HCT116 (cell line): ENCODE measurements around the gene ATF6B.

ENCODE experiments used
- ATF3 ChIP-seq: IDR thresholded peaks from 2 replicates; pipeline ENCODE4 v1.6.1; 2012
- CEBPB ChIP-seq: IDR thresholded peaks from 2 replicates; pipeline ENCODE4 v1.6.1; 2012; ENCODE audit warnings: low read depth
- EGR1 ChIP-seq: IDR thresholded peaks from 2 replicates; pipeline ENCODE4 v1.6.1; 2012; ENCODE audit warnings: low read depth
- ELF1 ChIP-seq: IDR thresholded peaks from 2 replicates; pipeline ENCODE4 v1.6.1; 2012; ENCODE audit warnings: low read depth, borderline replicate concordance
- EZH2 ChIP-seq: fragments of 200-600 bp; sonication (generic); IDR thresholded peaks from 2 replicates; pipeline ENCODE4 v1.6.1; 2017; ENCODE audit warnings: antibody characterized with exemption, mixed run types
- MAX ChIP-seq: IDR thresholded peaks from 2 replicates; pipeline ENCODE4 v1.6.1; 2012
- POLR2A ChIP-seq: IDR thresholded peaks from 2 replicates; pipeline ENCODE4 v1.7.0; 2011; ENCODE audit warnings: borderline replicate concordance; ENCODE audit not compliant: insufficient read depth, insufficient read length; ENCODE audit errors: extremely low read depth
- POLR2AphosphoS5 ChIP-seq: IDR thresholded peaks from 2 replicates; pipeline ENCODE4 v1.6.1; 2011; ENCODE audit warnings: mild to moderate bottlenecking, low read depth, low read length, moderate library complexity
- RAD21 ChIP-seq: IDR thresholded peaks from 2 replicates; pipeline ENCODE4 v1.6.1; 2012; ENCODE audit warnings: low read depth, mild to moderate bottlenecking
- SIN3A ChIP-seq: IDR thresholded peaks from 2 replicates; pipeline ENCODE4 v1.6.1; 2012; ENCODE audit warnings: low read depth
- SP1 ChIP-seq: IDR thresholded peaks from 2 replicates; pipeline ENCODE4 v1.6.1; 2012; ENCODE audit warnings: low read depth
- TF ChIP-seq, protein P1 (sequence below), 3 experiments: fragments of 200-600 bp in 1 of 3; sonication (generic) in 1 of 3; IDR thresholded peaks in 2 of 3; conservative IDR thresholded peaks in 1 of 3; 2 replicates each; pipeline ENCODE4 v1.5.1; 2012 to 2017; ENCODE audit warnings: low read depth in 2 of 3, low read length in 2 of 3, antibody characterized with exemption in 1 of 3, borderline replicate concordance in 1 of 3, control low read depth in 1 of 3, mild to moderate bottlenecking in 1 of 3, mixed read lengths in 1 of 3, mixed run types in 1 of 3, moderate library complexity in 1 of 3; ENCODE audit not compliant: insufficient read depth in 1 of 3

DNA sequence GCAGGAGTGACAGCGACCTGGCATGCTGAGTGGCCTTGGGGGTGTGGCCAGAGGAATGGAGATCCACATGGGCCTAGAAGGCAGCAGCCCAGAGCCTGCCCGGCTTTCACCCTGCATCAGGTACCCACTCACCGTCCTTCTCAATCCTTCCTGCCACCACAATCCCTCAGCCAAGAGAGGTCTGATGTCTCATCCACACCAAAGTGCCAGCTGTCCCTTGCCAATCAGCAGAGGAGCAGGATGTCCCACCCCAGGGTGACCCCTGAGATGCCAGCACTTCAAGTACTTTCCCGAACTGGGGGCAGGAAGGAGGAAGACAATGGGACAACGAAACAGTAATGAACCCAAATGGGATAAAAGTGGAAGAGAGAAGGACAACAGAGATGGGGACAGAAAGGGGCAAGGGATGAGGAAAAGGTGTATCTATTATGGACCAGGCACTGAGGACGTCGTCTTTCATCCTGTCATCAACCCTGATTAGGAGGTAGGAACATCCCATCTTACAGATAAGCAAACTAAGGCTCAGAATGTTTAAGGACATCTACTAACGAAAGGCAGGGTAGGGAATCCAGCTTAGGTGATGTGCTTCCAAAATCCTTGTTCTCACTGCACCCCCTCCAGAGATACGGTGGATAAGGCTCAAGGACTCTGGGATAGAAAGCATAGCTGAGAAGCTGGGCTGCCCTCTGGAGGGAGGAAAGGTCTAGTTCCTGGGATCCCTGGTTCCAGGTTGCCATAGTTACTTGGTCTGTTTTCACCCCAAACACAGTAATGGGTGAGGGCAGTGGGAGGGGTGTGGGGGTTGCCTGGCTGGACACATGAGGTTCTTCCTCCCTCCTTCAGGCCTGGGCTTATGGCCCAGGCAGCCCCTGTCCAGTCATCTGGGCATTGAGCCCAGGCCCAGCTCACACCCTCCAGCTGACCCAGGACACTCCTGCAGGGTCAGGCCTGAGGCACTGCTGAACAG is 14.4 kb downstream of the ATF6B start:
- TF ChIP-seq ELF1 (no peak), SIN3A (no peak), ATF3 (no peak), CEBPB (no peak), EZH2 (no peak), POLR2AphosphoS5 (no peak), EGR1 (no peak), POLR2A (no peak), SP1 (no peak), RAD21 (peak; percentile 33), MAX (no peak)
- TF ChIP-seq, protein P1, sequence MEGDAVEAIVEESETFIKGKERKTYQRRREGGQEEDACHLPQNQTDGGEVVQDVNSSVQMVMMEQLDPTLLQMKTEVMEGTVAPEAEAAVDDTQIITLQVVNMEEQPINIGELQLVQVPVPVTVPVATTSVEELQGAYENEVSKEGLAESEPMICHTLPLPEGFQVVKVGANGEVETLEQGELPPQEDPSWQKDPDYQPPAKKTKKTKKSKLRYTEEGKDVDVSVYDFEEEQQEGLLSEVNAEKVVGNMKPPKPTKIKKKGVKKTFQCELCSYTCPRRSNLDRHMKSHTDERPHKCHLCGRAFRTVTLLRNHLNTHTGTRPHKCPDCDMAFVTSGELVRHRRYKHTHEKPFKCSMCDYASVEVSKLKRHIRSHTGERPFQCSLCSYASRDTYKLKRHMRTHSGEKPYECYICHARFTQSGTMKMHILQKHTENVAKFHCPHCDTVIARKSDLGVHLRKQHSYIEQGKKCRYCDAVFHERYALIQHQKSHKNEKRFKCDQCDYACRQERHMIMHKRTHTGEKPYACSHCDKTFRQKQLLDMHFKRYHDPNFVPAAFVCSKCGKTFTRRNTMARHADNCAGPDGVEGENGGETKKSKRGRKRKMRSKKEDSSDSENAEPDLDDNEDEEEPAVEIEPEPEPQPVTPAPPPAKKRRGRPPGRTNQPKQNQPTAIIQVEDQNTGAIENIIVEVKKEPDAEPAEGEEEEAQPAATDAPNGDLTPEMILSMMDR (IDR thresholded peaks at IDR 0.05 in 2 of 3, conservative IDR thresholded peaks at IDR 0.05 in 1 of 3; ENCODE audit: borderline replicate concordance in 1 of 3, insufficient read depth in 1 of 3, low read depth in 2 of 3, low read length in 2 of 3) = peak in 1 of 3 experiments; percentile 12; a peak in 1 of 6 replicates
